GM21515 (cell line): ENCODE measurements around the gene LTBP1.
"Not testable (repeated sequence)": the region's sequence is repeated elsewhere in the genome, so short reads cannot be mapped to it uniquely, and the experiment has no call there.

Source experiments
- ATAC-seq: cut with Tn5 transposase; IDR thresholded peaks from one replicate; pipeline ENCODE4 v1.9.1; 2021; ENCODE audit not compliant: unreplicated experiment

The LTBP1 gene

GRCh38 chr2:33034784-33035183, 88.0 kb downstream of the LTBP1 start:
- no peak for ATAC-seq

GRCh38 chr2:33038230-33038629, 91.5 kb downstream of the LTBP1 start:
- ATAC-seq, result no peak

- ATAC-seq, result no peak
These were observed 92.0 kb downstream of the LTBP1 start for GRCh38 chr2:33038799-33039198.

GRCh38 chr2:33040541-33040940, 93.8 kb downstream of the LTBP1 start:
- no peak for ATAC-seq

- no peak for ATAC-seq
These were observed 95.5 kb downstream of the LTBP1 start for GRCh38 chr2:33042265-33042664.

GRCh38 chr2:33042819-33043218, 96.1 kb downstream of the LTBP1 start:
- ATAC-seq, result no peak

- no peak for ATAC-seq
These were observed 101.2 kb downstream of the LTBP1 start for GRCh38 chr2:33047939-33048338.

GRCh38 chr2:33051586-33052360, 105.0 kb downstream of the LTBP1 start:
- no peak for ATAC-seq

GRCh38 chr2:33052361-33052735, 105.6 kb downstream of the LTBP1 start:
- no peak for ATAC-seq

GRCh38 chr2:33052795-33053194, 106.0 kb downstream of the LTBP1 start:
- ATAC-seq, result not testable (repeated sequence)

- no peak for ATAC-seq
These were observed 109.4 kb downstream of the LTBP1 start for GRCh38 chr2:33056170-33056569.

GRCh38 chr2:33057307-33058028, 110.7 kb downstream of the LTBP1 start:
- not testable (repeated sequence) for ATAC-seq

- ATAC-seq, result no peak
These were observed 112.1 kb downstream of the LTBP1 start for GRCh38 chr2:33058716-33059470.

- ATAC-seq, result no peak
These were observed 112.9 kb downstream of the LTBP1 start for GRCh38 chr2:33059471-33060156.

- ATAC-seq, result no peak
These were observed 113.7 kb downstream of the LTBP1 start for GRCh38 chr2:33060405-33060804.

GRCh38 chr2:33062665-33063250, 116.0 kb downstream of the LTBP1 start:
- ATAC-seq, result no peak

GRCh38 chr2:33064349-33064801, 117.6 kb downstream of the LTBP1 start:
- ATAC-seq, result no peak

- ATAC-seq, result no peak
These were observed 120.8 kb downstream of the LTBP1 start for GRCh38 chr2:33067598-33067997.

GRCh38 chr2:33068261-33068660, 121.5 kb downstream of the LTBP1 start:
- ATAC-seq, result no peak

- ATAC-seq, result no peak
These were observed 123.3 kb downstream of the LTBP1 start for GRCh38 chr2:33069894-33070651.
